NCI-H2196 treated with DMSO at 0.1 percent for 48 hours (cell line): ENCODE measurements around the gene ATP6V1C2.

Source experiments
- DNase-seq: peaks from one replicate; lab custom pipeline; 2025; ENCODE audit not compliant: unreplicated experiment; lab: John Stamatoyannopoulos, UW

ATP6V1C2 gene

GRCh38 chr2:10832203-10832936, 110.9 kb downstream of the ATP6V1C2 start:
- peak; percentile 80 for DNase-seq

- DNase-seq = no peak
These were observed 111.6 kb downstream of the ATP6V1C2 start for GRCh38 chr2:10833021-10833420.

- no peak for DNase-seq
These were observed 112.7 kb downstream of the ATP6V1C2 start for GRCh38 chr2:10834068-10834655.
